Measurements from ENCODE around the gene TRPC4AP.

TRPC4AP gene

DNA sequence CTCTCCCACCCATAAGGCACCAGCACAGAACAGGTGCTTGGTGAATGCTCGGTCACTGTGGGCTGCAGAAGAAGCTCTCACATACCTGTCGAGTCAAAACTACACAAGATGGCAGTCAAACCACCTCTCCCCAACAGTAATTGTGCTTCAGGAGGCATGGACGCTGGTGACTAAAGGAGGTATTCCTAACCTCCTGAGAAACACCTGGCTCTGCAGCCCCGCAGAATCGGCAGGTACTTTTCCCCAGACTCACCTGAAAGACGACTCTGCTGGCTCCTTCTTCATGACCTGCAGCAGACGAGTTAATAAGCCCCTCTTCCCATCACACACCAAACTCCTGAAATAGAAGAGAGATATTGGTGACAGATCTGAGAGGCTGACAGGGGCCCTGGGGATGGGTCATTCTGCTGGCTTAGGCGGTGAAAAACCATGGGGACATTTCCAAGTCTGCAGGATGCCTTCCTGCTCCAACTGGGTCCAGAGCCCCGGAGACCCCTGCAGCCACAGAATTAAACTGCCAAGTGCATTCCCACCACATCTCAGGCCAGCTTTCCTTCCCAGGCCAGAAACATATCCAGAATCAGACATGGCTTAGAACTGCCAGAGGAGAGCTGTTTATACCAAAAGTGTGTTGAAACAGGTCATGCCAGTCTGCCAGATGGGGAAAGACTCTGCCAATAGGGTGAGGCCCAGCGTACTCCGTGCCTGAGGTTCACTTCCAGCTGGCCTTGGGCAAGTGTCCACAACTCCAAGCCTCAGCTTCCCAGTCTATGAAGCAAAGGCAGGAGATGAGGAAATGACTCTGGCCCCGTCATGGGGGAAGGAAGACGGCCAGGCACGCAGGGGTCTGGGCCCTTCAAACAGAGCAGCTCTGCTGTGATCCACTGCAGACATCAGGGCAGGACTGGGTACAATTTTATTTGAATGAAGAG is 83.9 kb downstream of the TRPC4AP start:
- no peaks in the 10 kb centered on the region; the same call in 1 of the 2 replicates for H3K4me1 ChIP-seq (ENCODE audit: insufficient read depth, low read length)
- H3K36me3 ChIP-seq (ENCODE audit: insufficient read depth, low read length): peaks cover 33% of the 10 kb centered on the region
- H3K9me3 ChIP-seq (ENCODE audit: control insufficient read depth, insufficient read depth, low read length): no peaks in the 10 kb centered on the region
- no peak overlapping the region for H3K9ac ChIP-seq (ENCODE audit: low read depth, low read length)

DNA sequence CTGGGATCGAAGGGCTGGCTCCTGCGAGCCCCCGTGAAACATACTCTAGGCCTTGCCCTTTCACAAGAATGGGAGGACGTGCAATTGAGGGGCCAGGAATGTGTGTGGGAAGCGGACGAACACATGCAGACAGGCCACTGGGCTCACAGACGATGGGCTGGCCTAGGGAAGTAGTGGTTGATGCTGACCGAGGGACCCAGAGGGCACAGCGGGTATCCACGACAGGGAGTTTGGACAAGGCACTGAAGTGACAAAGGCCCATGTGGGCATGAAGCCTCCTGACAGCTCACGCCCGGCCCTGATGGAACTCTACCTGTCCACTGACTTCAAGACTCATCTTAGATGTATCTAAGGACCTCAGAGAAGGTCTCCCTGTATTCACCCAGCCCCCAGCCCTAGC is 84.7 kb downstream of the TRPC4AP start:
- Histone ChIP-seq H3K36me3 (ENCODE audit: insufficient read depth, low read length) (peaks cover 32% of the 10 kb centered on the region), H3K9ac (ENCODE audit: low read depth, low read length) (no peak overlapping the region), H3K4me1 (ENCODE audit: insufficient read depth, low read length) (no peaks in the 10 kb centered on the region; the same call in 1 of the 2 replicates), H3K9me3 (ENCODE audit: control insufficient read depth, insufficient read depth, low read length) (no peaks in the 10 kb centered on the region)

DNA sequence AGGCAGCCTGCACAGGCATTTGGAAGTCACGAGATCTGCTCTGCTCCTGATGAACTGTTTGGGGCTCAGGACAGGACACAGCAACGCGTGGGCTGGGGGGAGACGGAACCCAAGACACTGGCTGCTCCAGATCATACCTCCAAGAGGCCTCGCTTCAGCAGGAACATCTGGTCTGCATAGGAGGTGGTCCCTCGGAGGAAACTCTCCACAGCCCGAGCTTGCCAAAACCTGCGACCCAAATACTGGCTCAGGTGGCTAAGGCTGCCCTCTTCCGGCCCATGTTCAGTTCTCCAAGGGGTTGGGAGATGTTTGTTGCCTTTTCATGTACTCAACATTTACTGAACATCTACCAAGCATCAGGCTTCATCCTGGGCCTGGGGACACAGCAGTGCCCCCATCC is 85.2 kb downstream of the TRPC4AP start:
- H3K4me1 ChIP-seq (ENCODE audit: insufficient read depth, low read length): no peaks in the 10 kb centered on the region; the same call in 1 of the 2 replicates
- peaks cover 27% of the 10 kb centered on the region for H3K36me3 ChIP-seq (ENCODE audit: insufficient read depth, low read length)
- no peaks in the 10 kb centered on the region for H3K9me3 ChIP-seq (ENCODE audit: control insufficient read depth, insufficient read depth, low read length)
- H3K9ac ChIP-seq (ENCODE audit: low read depth, low read length): no peak overlapping the region

GRCh38 chr20:35006531-35006971 is 86.1 kb downstream of the TRPC4AP start:
- H3K36me3 ChIP-seq (ENCODE audit: insufficient read depth, low read length): peaks cover 29% of the 10 kb centered on the region
- H3K9me3 ChIP-seq (ENCODE audit: control insufficient read depth, insufficient read depth, low read length): no peaks in the 10 kb centered on the region
- no peak overlapping the region for H3K9ac ChIP-seq (ENCODE audit: low read depth, low read length)
- no peaks in the 10 kb centered on the region; the same call in 1 of the 2 replicates for H3K4me1 ChIP-seq (ENCODE audit: insufficient read depth, low read length)

- Histone ChIP-seq H3K9ac (ENCODE audit: low read depth, low read length) (no peak overlapping the region), H3K9me3 (ENCODE audit: control insufficient read depth, insufficient read depth, low read length) (no peaks in the 10 kb centered on the region), H3K4me1 (ENCODE audit: insufficient read depth, low read length) (no peaks in the 10 kb centered on the region; the same call in 1 of the 2 replicates), H3K36me3 (ENCODE audit: insufficient read depth, low read length) (peaks cover 27% of the 10 kb centered on the region)
Observed at GRCh38 chr20:35006009-35006408, 86.6 kb downstream of the TRPC4AP start.

GRCh38 chr20:35005463-35005961 is 87.1 kb downstream of the TRPC4AP start:
- no peaks in the 10 kb centered on the region for H3K9me3 ChIP-seq (ENCODE audit: control insufficient read depth, insufficient read depth, low read length)
- peaks cover 27% of the 10 kb centered on the region for H3K36me3 ChIP-seq (ENCODE audit: insufficient read depth, low read length)
- H3K4me1 ChIP-seq (ENCODE audit: insufficient read depth, low read length): no peaks in the 10 kb centered on the region; the same call in 1 of the 2 replicates
- no peak overlapping the region for H3K9ac ChIP-seq (ENCODE audit: low read depth, low read length)

GRCh38 chr20:35004749-35005462 is 87.7 kb downstream of the TRPC4AP start:
- Histone ChIP-seq H3K9ac (ENCODE audit: low read depth, low read length) (no peak overlapping the region), H3K36me3 (ENCODE audit: insufficient read depth, low read length) (peaks cover 27% of the 10 kb centered on the region), H3K9me3 (ENCODE audit: control insufficient read depth, insufficient read depth, low read length) (no peaks in the 10 kb centered on the region), H3K4me1 (ENCODE audit: insufficient read depth, low read length) (no peaks in the 10 kb centered on the region)

GRCh38 chr20:35004051-35004725 is 88.4 kb downstream of the TRPC4AP start:
- H3K4me1 ChIP-seq (ENCODE audit: insufficient read depth, low read length): no peaks in the 10 kb centered on the region
- H3K9ac ChIP-seq (ENCODE audit: low read depth, low read length): no peak overlapping the region
- H3K36me3 ChIP-seq (ENCODE audit: insufficient read depth, low read length): peaks cover 27% of the 10 kb centered on the region
- H3K9me3 ChIP-seq (ENCODE audit: control insufficient read depth, insufficient read depth, low read length): no peaks in the 10 kb centered on the region

- no peak overlapping the region for H3K9ac ChIP-seq (ENCODE audit: low read depth, low read length)
- no peaks in the 10 kb centered on the region for H3K4me1 ChIP-seq (ENCODE audit: insufficient read depth, low read length)
- peaks cover 20% of the 10 kb centered on the region for H3K36me3 ChIP-seq (ENCODE audit: insufficient read depth, low read length)
- no peaks in the 10 kb centered on the region for H3K9me3 ChIP-seq (ENCODE audit: control insufficient read depth, insufficient read depth, low read length)
Observed at GRCh38 chr20:35003211-35004031, 89.2 kb downstream of the TRPC4AP start.

DNA sequence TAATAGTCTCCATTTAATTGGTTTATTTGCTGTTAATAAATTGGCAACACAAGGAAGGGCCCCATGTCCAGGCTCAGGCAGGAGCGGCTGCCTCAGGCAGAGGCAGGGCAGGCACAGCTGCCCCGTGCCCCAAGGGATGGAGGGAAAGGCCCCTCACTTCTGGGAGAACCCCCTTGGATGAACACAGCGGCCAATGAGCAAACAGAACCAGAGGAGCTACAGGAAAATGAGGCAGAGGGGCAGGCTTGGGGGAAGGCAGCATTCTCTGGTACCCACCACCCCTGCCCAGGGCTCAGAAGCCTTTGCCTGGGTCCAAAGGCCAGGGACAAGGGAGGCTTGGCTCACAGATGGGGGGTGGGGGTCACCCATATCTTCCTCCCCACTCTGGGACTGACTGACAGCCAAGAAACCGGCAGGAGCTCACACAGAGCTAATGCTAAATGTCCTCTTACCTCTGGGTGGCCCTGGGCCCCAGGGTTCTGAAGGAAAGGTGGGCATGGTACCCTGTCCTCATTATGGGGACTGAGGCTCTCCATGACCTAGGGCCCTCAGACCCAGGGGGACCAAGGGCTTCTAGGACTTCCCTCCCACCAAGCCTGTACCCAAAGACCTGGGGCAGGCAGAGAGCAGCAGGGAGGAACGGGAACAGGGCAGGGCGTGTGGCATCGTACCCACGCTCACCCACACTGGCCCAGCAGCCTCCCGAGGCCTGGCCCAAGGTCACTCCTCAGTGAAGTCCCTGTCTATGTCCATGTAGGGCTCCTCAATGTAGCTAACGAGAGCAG is 90.0 kb downstream of the TRPC4AP start:
- Histone ChIP-seq H3K36me3 (ENCODE audit: insufficient read depth, low read length) (peaks cover 16% of the 10 kb centered on the region), H3K4me1 (ENCODE audit: insufficient read depth, low read length) (no peaks in the 10 kb centered on the region), H3K9ac (ENCODE audit: low read depth, low read length) (no peak overlapping the region), H3K9me3 (ENCODE audit: control insufficient read depth, insufficient read depth, low read length) (no peaks in the 10 kb centered on the region)

- Histone ChIP-seq H3K4me1 (ENCODE audit: insufficient read depth, low read length) (no peaks in the 10 kb centered on the region), H3K9me3 (ENCODE audit: control insufficient read depth, insufficient read depth, low read length) (no peaks in the 10 kb centered on the region), H3K36me3 (ENCODE audit: insufficient read depth, low read length) (peaks cover 16% of the 10 kb centered on the region), H3K9ac (ENCODE audit: low read depth, low read length) (no peak overlapping the region)
Observed at GRCh38 chr20:35001596-35002362, 90.8 kb downstream of the TRPC4AP start.

- Histone ChIP-seq H3K4me1 (ENCODE audit: insufficient read depth, low read length) (no peaks in the 10 kb centered on the region), H3K9me3 (ENCODE audit: control insufficient read depth, insufficient read depth, low read length) (no peaks in the 10 kb centered on the region), H3K36me3 (ENCODE audit: insufficient read depth, low read length) (peaks cover 12% of the 10 kb centered on the region), H3K9ac (ENCODE audit: low read depth, low read length) (no peak overlapping the region)
Observed at GRCh38 chr20:35000922-35001595, 91.5 kb downstream of the TRPC4AP start.
